MG63 (cell line): Measurements from ENCODE around the gene ETV3L. TPM values are rescaled to one million over a fixed set of nuclear protein-coding genes. Genes with fewer than 3 reads are reported as not detected.

Experiments
- DNase-seq: peaks from one replicate; pipeline ENCODE4 v3.0.0-alpha.2; 2020
- H3K27me3 ChIP-seq: fragments of 250-450 bp; sonication (Bioruptor Pico); 2 replicates; pipeline ENCODE4 v1.5.1; 2020; ENCODE audit warnings: mild to moderate bottlenecking, moderate library complexity
- H3K36me3 ChIP-seq: fragments of 250-450 bp; sonication (Bioruptor Pico); 2 replicates; pipeline ENCODE4 v1.5.1; 2020; ENCODE audit warnings: mild to moderate bottlenecking, moderate library complexity
- H3K4me3 ChIP-seq: fragments of 250-450 bp; sonication (Bioruptor Pico); 2 replicates; pipeline ENCODE4 v1.5.1; 2020; ENCODE audit warnings: mild to moderate bottlenecking, moderate library complexity
- H3K9me3 ChIP-seq: fragments of 250-450 bp; sonication (Bioruptor Pico); 2 replicates; pipeline ENCODE4 v1.5.1; 2020; ENCODE audit warnings: mild to moderate bottlenecking, moderate library complexity
- total RNA-seq: library from RNA; depleted of rRNA; stranded (reverse); fragments of >200 nt; shearing (Covaris generic); gene quantifications from 2 replicates; pipeline ENCODE4 v1.2.3, GENCODE V29; 2014; ENCODE audit warnings: low replicate concordance

Gene ETV3L
- total RNA-seq, 1 experiment from 2014 or later = not detected

DNA sequence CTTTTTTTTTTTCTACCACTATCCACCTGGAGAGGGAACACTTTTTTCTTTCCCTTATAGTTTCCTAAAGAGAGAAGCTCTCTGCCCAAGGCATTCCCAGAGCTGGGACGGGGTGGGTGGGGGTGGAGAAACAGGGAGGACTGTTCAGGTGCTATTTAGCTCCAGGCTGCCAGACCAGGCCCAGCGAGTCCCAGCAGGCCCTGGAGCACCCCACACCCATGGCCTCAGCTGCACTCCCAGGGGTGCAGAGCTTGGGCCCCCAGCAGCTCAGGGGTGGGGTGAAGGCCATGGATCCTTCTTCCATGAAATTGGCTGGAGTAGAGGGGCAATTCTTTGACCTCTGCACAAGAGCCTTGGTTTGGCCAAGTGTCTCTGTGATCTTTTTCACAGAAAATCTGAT is 4.1 kb downstream of the ETV3L start:
- H3K36me3 ChIP-seq = no peaks in the 10 kb centered on the region
- no peaks in the 10 kb centered on the region for H3K9me3 ChIP-seq
- no peak for DNase-seq
- H3K4me3 ChIP-seq = no peak overlapping the region
- H3K27me3 ChIP-seq = no peaks in the 10 kb centered on the region

DNA sequence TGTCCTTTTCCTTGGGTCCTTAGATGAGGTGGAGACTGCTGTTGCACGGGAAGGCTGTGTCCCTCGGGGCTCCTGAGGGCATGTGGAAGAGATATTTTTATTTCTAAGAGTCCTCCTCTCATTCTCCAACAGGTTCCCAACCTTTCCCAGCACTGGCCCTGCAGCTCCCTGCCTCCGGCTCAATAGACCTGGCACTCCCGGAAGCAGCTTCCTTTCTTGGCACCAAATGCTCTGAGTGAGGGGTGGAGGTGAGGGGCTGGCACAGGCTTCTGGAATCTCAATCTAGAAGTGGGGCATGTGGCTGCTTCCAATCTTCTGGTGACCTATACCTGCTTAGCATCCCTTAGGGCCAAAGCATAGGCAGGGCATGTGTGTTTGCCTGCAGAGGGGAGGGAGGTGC is 4.5 kb downstream of the ETV3L start:
- no peak overlapping the region for H3K4me3 ChIP-seq
- H3K36me3 ChIP-seq = no peaks in the 10 kb centered on the region
- DNase-seq = no peak
- H3K9me3 ChIP-seq = no peaks in the 10 kb centered on the region
- no peaks in the 10 kb centered on the region for H3K27me3 ChIP-seq

DNA sequence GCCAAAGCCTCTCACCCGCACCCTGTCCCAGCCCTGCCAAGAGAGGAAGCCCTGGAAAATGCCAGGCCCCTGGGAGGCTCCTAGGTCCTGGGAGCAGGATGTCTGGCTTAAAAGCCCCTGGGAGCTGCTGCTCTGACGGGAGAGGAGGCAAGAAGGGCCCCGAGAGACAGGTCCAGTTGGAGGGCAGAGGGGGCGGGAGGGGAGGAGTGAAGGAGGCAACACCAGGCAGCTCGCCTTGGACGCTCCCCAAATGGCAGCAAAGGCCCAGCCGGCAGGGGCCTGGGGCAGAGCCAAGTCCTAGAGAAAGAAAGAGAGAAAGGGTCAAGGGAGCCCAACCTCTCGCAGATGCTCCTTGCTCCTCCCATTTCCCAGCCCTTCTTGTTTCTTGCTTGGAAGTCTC is 6.8 kb downstream of the ETV3L start:
- no peak overlapping the region for H3K4me3 ChIP-seq
- H3K36me3 ChIP-seq = no peaks in the 10 kb centered on the region
- H3K9me3 ChIP-seq = no peaks in the 10 kb centered on the region
- DNase-seq = peak; percentile 57
- H3K27me3 ChIP-seq = no peaks in the 10 kb centered on the region

DNA sequence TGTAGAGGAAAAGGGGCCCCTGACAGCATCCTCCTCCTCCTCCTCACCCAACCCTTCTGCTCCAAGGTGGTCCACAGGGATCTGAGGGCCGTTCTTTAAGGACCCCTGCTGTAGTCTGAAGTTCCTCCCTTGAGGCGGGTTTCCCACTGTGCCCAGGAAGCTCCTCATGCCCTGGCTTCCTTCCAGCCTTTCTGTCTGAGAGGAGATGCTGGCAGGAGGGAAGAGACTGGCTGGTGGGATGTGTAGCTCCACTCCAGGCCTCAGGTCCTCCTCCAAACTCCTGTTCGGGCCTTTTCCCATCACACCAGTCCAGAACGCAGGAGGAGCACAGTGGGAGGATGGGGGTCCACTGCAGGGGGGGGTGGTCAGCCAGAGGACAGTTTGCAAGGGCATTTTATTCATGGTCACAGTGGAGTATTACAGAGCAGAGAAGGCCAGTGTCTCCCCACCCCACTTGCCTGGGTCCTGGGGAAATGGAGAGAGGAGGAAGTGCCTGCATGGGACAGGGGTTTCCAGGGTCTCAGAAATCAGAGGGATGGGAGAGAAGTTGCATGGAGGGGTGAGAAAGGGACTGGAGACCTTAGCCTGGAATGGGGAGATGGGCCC is 7.8 kb downstream of the ETV3L start:
- Histone ChIP-seq H3K9me3 (no peaks in the 10 kb centered on the region), H3K4me3 (no peak overlapping the region), H3K36me3 (no peaks in the 10 kb centered on the region), H3K27me3 (no peaks in the 10 kb centered on the region)
- no peak for DNase-seq

DNA sequence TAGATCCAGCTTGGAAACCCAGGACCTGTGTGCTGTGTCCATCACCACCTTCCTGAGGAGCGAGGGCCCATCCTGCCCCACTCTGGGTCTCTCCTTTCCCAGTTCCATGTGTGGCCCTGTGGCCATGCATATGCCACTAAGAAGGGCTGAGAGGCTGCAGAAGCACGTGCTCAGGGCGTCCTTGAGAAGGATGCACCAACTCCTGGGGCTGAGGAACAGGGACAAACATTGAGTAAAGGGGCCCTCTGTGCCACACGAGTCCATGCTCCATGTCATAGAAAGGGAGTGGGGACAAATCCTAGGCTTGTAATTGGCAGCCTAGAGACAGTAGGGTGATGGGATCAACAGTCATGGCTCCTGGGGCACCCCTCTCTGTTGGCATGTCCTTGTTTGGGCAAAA is 8.4 kb downstream of the ETV3L start:
- DNase-seq = no peak

DNA sequence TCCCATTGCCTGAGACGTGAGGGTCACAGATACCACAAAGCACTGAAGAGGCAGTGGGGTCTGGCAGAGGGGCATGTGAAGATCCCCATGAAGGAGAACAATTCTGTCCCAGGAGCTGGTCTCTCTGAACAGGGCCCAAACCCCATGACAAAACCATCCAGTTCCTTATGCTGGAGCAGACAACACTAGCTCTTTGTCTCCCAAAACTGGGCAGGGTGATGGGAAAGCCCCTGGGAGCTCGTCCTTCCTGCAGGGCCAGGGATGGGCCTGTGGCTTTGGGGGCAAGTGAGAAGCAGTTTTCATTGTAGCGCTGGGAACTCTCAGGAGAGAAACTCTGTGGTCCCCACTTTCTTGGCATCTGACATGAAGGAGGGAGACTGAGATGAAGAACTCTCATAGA is 8.8 kb downstream of the ETV3L start:
- no peak for DNase-seq
- Histone ChIP-seq H3K27me3 (no peaks in the 10 kb centered on the region), H3K9me3 (no peaks in the 10 kb centered on the region), H3K4me3 (no peak overlapping the region), H3K36me3 (no peaks in the 10 kb centered on the region)

More for the DNA sequence above, 8.4 kb downstream of the ETV3L start:
- no peaks in the 10 kb centered on the region for H3K36me3 ChIP-seq
- H3K4me3 ChIP-seq = no peak overlapping the region
- no peaks in the 10 kb centered on the region for H3K27me3 ChIP-seq
- no peaks in the 10 kb centered on the region for H3K9me3 ChIP-seq

DNA sequence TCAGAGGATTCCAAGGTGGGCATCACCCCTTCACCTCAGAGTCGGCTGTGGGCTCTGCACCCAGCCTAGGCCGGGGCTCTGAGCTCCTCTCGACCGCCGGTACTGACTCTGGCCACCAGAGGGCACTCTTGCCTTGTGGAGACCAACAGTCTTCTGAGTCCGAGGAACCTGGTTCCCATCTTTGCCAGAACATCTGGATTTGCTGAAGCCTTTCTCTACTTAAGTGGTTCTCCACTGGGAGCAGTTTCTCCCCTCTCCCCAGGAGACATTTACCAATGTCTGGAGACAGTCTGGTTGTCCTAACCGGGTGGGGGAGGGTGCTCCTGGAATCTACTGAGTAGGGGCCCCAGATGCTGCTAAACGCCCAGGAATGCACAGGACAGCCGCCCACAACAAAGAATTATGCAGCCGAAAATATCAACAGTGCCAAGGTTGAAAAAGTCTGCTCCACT is 9.4 kb downstream of the ETV3L start:
- peak; percentile 75 for DNase-seq
- Histone ChIP-seq H3K27me3 (no peaks in the 10 kb centered on the region), H3K9me3 (no peaks in the 10 kb centered on the region), H3K36me3 (no peaks in the 10 kb centered on the region), H3K4me3 (no peak overlapping the region)

DNA sequence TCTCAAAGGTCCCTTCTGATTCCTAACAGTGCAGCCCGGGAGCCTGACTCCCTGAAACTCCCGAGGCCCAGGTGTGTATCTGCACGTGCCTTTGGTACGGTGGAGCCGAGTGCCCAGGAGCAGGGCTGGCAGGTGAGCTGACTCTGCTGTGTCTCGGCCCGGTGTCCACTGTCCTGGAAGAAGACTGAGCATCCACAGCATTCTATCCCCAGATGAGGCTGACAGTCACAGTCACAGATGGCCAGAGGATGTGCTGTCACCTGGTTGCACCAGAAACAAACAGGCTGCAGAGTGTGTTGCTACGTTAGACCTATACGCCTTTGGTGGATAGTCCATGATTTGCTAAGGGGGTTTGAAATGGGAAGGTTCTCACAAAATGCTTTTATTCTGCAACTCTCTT is 9.8 kb downstream of the ETV3L start:
- H3K36me3 ChIP-seq = no peaks in the 10 kb centered on the region
- no peaks in the 10 kb centered on the region for H3K9me3 ChIP-seq
- DNase-seq = no peak
- no peaks in the 10 kb centered on the region for H3K27me3 ChIP-seq
- no peak overlapping the region for H3K4me3 ChIP-seq

DNA sequence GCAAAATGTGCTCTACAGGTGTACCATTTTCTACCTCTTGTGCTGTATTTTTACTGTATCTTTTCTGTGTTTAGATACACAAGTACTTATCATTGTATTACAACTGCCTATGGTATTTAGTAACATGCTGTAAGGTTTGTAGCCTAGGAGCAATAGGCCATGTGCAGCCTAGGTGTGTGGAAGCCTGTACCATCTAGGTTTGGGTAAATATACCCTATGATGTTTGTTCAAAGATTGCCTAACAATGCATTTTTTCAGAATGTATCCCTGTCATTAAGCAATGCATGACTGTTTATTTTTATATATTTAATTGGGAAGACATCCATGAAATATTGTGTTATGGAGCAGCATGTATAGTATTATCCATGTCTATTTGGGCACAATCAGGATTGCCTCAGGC is 11.0 kb downstream of the ETV3L start:
- no peak overlapping the region for H3K4me3 ChIP-seq

DNA sequence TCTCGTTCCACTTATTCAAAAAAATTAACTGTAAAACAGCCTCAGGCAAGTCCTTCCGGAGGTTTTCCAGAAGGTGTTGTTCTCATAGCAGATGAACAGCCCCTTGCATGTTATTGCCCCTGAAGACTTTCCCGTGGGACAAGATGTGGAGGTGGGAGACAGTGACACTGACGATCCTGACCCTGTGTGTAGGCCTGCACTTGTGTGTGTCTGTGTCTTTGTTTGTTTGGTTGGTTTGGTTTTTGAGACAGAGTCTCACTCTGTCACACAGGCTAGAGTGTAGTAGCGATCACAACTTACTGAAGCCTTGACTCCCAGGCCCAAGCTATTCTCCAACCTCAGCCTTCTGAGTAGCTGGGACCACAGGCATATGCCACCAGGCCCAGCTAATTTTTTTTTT is 12.6 kb downstream of the ETV3L start:
- Histone ChIP-seq H3K9me3 (no peaks in the 10 kb centered on the region), H3K36me3 (no peaks in the 10 kb centered on the region), H3K4me3 (no peak overlapping the region), H3K27me3 (no peaks in the 10 kb centered on the region)
- DNase-seq = no peak

More for the DNA sequence above, 11.0 kb downstream of the ETV3L start:
- DNase-seq = no peak
- Histone ChIP-seq H3K27me3 (no peaks in the 10 kb centered on the region), H3K36me3 (no peaks in the 10 kb centered on the region), H3K9me3 (no peaks in the 10 kb centered on the region)

DNA sequence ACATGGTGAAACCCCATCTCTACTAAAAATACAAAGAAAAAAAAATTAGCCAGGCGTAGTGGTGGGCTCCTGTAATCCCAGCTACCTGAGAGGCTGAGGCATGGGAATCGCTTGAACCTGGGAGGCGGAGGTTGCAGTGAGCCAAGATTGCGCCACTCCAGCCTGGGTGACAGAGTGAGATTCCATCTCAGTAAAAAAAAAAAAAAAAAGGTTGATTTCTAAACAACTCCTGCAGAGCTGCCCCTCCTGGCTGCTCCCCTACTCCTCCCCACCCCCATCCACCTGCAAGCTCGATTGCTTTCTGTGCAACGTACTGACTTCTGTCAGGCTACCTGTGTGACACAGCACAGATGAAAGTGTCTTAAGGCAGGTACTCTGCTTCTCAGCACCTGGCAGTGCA is 13.3 kb downstream of the ETV3L start:
- no peak overlapping the region for H3K4me3 ChIP-seq
- H3K27me3 ChIP-seq = no peaks in the 10 kb centered on the region
- H3K36me3 ChIP-seq = no peaks in the 10 kb centered on the region
- no peaks in the 10 kb centered on the region for H3K9me3 ChIP-seq
- no peak for DNase-seq

DNA sequence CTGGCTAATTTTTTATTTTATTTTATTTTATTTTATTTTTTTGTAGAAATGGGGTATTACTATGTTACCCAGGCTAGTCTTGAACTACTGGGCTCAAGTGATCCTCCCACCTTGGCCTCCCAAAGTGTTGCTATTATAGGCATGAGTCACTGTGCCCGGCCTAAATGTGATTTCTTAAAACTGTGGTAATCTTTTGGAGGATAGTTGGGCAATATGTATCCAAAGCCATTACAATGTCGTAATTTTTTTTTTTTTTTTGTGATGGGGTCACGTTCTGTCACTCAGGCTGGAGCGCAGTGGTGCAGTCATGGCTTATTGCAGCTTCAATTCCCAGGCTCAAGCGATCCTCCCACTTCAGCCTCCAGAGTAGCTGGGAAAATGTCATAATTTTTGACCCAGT is 14.2 kb downstream of the ETV3L start:
- DNase-seq = no peak
- Histone ChIP-seq H3K9me3 (no peaks in the 10 kb centered on the region), H3K27me3 (no peaks in the 10 kb centered on the region), H3K4me3 (no peak overlapping the region), H3K36me3 (no peaks in the 10 kb centered on the region)

DNA sequence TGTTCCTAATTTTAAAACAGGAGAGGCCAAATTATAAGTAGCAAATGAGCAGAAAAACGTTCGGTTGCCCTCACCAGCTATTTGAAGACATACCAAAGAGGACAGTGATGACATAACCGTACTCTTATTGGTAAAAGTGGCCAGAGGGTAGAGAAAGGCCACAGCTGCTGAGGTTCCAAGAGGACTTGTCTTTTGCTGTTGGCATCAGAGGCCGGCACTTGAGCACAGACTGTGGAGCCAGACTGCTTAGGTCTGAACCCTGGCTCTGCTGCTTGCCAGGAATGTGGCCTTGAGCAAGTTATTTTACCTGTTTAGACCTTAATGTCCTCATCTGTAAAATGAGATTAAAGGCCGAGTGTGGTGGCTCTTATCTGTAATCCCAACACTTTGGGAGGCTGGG is 14.9 kb downstream of the ETV3L start:
- H3K9me3 ChIP-seq = no peaks in the 10 kb centered on the region
- H3K36me3 ChIP-seq = no peaks in the 10 kb centered on the region
- H3K4me3 ChIP-seq = no peak overlapping the region
- no peak for DNase-seq
- H3K27me3 ChIP-seq = no peaks in the 10 kb centered on the region

DNA sequence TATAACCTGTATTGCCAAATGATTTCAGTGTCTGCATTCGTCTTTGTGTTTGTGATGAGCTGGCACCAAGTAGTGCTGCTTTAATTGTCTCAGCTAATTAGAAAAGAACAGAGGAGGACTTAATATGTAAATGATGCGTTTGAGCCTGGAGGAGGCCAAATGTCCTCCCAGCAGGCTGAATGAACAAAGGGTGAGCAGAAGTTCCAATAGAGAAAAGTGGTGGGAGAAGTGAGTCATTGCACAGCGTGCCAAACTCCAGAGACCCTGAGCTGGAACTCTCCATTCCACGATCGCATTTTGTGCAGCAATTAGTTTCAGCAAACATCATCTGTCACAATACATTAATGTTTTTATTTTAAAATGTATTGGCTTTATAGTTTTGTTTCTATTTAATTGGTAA is 17.9 kb downstream of the ETV3L start:
- Histone ChIP-seq H3K4me3 (no peak overlapping the region), H3K27me3 (peaks cover 8% of the 10 kb centered on the region; the same call in 1 of the 2 replicates), H3K36me3 (no peaks in the 10 kb centered on the region), H3K9me3 (no peaks in the 10 kb centered on the region)
- DNase-seq = no peak

DNA sequence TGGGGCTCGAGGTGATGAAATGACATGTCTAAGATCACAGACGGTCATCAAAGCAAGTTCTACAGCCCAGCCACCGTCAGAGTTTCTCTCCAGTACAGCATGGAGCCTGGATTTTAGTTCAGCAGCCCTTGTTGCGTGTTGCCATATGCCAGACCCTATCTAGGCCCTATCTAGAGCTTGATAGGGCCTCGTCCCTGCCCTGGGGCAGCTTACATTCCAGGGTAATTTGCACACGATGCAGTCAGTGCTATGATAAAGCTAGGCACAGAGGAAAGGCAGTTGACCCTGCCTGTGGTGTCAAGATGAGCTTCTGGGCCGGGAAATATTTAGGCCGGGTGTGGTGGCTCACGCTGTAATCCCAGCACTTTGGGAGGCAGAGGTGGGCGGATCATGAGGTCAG is 18.9 kb downstream of the ETV3L start:
- DNase-seq = no peak
- Histone ChIP-seq H3K27me3 (peaks cover 8% of the 10 kb centered on the region; the same call in 1 of the 2 replicates), H3K36me3 (no peaks in the 10 kb centered on the region), H3K9me3 (no peaks in the 10 kb centered on the region), H3K4me3 (no peak overlapping the region)

DNA sequence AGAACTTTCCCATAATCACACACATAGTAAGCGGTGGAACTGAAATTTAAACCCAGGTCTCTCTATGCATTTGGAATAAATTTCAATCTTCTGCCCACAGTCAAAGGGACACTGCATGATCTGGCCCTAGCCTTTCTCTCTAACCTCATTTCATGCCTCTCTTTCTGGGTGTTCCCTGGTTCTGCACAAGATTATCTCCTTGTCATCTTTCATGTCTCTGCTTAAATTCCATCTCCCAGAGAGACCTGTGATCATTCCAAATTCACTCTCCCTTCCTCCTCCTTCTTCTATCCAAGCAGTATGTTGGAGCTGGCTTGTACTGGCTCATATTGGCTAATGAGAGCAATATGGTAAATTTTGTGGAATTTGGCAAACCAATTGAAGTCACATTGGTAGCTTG is 22.2 kb downstream of the ETV3L start:
- Histone ChIP-seq H3K36me3 (no peaks in the 10 kb centered on the region), H3K27me3 (peaks cover 10% of the 10 kb centered on the region; the same call in 1 of the 2 replicates), H3K9me3 (no peaks in the 10 kb centered on the region), H3K4me3 (no peak overlapping the region)
- no peak for DNase-seq

DNA sequence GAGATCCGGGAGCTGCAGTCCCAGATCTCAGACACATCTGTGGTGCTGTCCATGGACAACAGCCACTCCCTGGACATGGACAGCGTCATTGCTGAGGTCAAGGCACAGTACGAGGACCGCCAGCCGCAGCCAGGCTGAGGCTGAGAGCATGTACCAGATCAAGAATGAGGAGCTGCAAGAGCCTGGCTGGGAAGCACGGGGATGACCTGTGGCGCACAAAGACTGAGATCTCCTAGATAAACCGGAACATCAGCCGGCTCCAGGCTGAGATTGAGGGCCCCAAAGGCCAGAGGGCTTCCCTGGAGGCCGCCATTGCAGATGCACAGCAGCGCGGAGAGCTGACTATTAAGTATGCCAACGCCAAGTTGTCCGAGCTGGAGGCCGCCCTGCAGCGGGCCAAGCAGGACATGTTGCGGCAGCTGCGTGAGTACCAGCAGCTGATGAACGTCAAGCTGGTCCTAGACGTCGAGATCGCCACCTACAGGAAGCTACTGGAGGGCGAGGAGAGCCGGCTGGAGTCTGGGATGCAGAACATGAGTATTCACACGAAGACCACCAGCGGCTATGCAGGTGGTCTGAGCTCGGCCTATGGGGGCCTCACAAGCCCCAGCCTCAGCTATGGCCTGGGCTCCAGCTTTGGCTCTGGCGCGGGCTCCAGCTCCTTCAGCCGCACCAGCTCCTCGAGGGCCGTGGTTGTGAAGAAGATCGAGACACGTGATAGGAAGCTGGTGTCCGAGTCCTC is 25.5 kb downstream of the ETV3L start:
- DNase-seq = peak; percentile 72
- no peaks in the 10 kb centered on the region for H3K36me3 ChIP-seq
- H3K9me3 ChIP-seq = no peaks in the 10 kb centered on the region
- H3K27me3 ChIP-seq = peaks cover 18% of the 10 kb centered on the region
- H3K4me3 ChIP-seq = no peak overlapping the region

DNA sequence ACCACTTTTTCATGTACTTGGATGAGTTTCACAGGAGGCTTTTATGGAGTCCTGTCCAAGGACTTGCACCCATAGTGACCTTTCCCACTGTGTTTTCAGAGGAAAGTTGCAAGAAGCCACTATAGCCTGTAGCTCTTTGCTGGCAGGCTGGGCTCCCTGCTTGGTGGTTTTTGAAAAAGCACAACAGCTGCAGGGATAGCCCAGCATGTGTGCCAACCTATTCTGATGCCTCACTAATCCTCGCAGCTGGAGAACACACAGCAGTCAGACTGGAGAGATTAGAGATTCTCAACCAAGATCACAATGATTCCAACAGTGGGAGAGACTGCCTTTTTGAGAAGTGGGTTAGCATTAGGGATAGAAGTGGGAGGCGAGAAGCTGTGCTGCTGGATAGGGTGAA is 30.0 kb downstream of the ETV3L start:
- DNase-seq = peak; percentile 89
- H3K27me3 ChIP-seq = peaks cover 17% of the 10 kb centered on the region
- no peak overlapping the region for H3K4me3 ChIP-seq
- H3K9me3 ChIP-seq = no peaks in the 10 kb centered on the region
- no peaks in the 10 kb centered on the region for H3K36me3 ChIP-seq
